Activated naive CD4-positive, alpha-beta T cell treated with anti-CD3 and anti-CD28 coated beads, Interleukin-2, amount 50 U/mL, for 24 hours (primary cell): ENCODE measurements around the gene PRR22.

Experiments used
- H3K27ac Mint-ChIP-seq: one replicate; pipeline ENCODE4 v1.8.0; 2021; ENCODE audit warnings: mild to moderate bottlenecking, mixed read lengths
- H3K27me3 Mint-ChIP-seq: one replicate; pipeline ENCODE4 v1.8.0; 2021; ENCODE audit warnings: mixed read lengths
- H3K36me3 Mint-ChIP-seq: one replicate; pipeline ENCODE4 v1.8.0; 2021; ENCODE audit warnings: mixed read lengths
- H3K4me1 Mint-ChIP-seq: one replicate; pipeline ENCODE4 v1.8.0; 2021; ENCODE audit warnings: mixed read lengths
- H3K4me3 Mint-ChIP-seq: one replicate; pipeline ENCODE4 v1.8.0; 2021; ENCODE audit warnings: mild to moderate bottlenecking, mixed read lengths
- H3K9me3 Mint-ChIP-seq: one replicate; pipeline ENCODE4 v1.8.0; 2021; ENCODE audit warnings: mixed read lengths

PRR22 gene

GRCh38 chr19:5784581-5785147 is at the start of gene PRR22:
Gene PRR22, minus strand, starts transcription at chr19:5784746. Its CDS starts 86 bp downstream, at chr19:5784660.
- H3K27ac Mint-ChIP-seq, result no peak within 1 kb of the TSS
- H3K27me3 Mint-ChIP-seq, result no peaks in the 10 kb centered on the region
- no peak within 1 kb of the TSS for H3K4me3 Mint-ChIP-seq
- no peaks in the 10 kb centered on the region for H3K9me3 Mint-ChIP-seq
- H3K4me1 Mint-ChIP-seq, result no peaks in the 10 kb centered on the region
- peaks cover 12% of the 10 kb centered on the region for H3K36me3 Mint-ChIP-seq

- no peak overlapping the region for H3K4me3 Mint-ChIP-seq
- H3K9me3 Mint-ChIP-seq, result no peaks in the 10 kb centered on the region
- H3K27ac Mint-ChIP-seq, result no peak overlapping the region
- no peaks in the 10 kb centered on the region for H3K27me3 Mint-ChIP-seq
- peaks cover 3% of the 10 kb centered on the region for H3K4me1 Mint-ChIP-seq
- no peaks in the 10 kb centered on the region for H3K36me3 Mint-ChIP-seq
These were observed 48.1 kb upstream of the PRR22 start for GRCh38 chr19:5832527-5833216.

DNA sequence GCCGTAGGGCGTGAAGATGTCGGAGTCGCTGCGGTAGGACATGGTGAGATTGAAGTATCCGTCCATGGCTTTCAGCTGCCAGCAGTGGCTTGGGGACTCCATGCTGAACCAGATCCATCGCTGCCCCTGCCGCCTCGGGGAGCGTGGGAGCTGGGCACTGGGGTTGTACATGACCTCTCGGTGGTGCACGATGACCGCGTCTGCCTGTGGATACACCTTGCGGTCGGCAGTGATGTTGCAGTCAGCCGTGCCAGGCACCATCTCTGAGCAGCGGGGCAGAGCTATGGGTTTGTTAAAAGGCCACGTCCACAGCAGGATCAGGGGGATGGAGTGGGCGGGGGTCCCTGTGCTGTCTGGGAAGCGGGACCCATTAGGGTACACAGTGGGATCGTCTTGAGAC is 47.5 kb upstream of the PRR22 start:
- Mint-ChIP-seq H3K27me3 (no peaks in the 10 kb centered on the region), H3K36me3 (no peaks in the 10 kb centered on the region), H3K4me3 (no peak overlapping the region), H3K27ac (no peak overlapping the region), H3K9me3 (no peaks in the 10 kb centered on the region), H3K4me1 (peaks cover 6% of the 10 kb centered on the region)

GRCh38 chr19:5831159-5831558 is 46.6 kb upstream of the PRR22 start:
- no peak overlapping the region for H3K4me3 Mint-ChIP-seq
- H3K27me3 Mint-ChIP-seq, result no peaks in the 10 kb centered on the region
- no peak overlapping the region for H3K27ac Mint-ChIP-seq
- no peaks in the 10 kb centered on the region for H3K36me3 Mint-ChIP-seq
- H3K9me3 Mint-ChIP-seq, result no peaks in the 10 kb centered on the region
- peaks cover 8% of the 10 kb centered on the region for H3K4me1 Mint-ChIP-seq

GRCh38 chr19:5829567-5830310 is 45.2 kb upstream of the PRR22 start:
- no peak overlapping the region for H3K27ac Mint-ChIP-seq
- H3K36me3 Mint-ChIP-seq, result no peaks in the 10 kb centered on the region
- H3K4me3 Mint-ChIP-seq, result peak overlapping the region; percentile 60
- H3K4me1 Mint-ChIP-seq, result peaks cover 8% of the 10 kb centered on the region
- no peaks in the 10 kb centered on the region for H3K27me3 Mint-ChIP-seq
- H3K9me3 Mint-ChIP-seq, result no peaks in the 10 kb centered on the region

- no peaks in the 10 kb centered on the region for H3K27me3 Mint-ChIP-seq
- H3K27ac Mint-ChIP-seq, result peak overlapping the region; percentile 99
- peak overlapping the region; percentile 98 for H3K4me3 Mint-ChIP-seq
- H3K9me3 Mint-ChIP-seq, result no peaks in the 10 kb centered on the region
- peaks cover 8% of the 10 kb centered on the region for H3K4me1 Mint-ChIP-seq
- H3K36me3 Mint-ChIP-seq, result no peaks in the 10 kb centered on the region
These were observed 44.4 kb upstream of the PRR22 start for GRCh38 chr19:5828661-5829566.

DNA sequence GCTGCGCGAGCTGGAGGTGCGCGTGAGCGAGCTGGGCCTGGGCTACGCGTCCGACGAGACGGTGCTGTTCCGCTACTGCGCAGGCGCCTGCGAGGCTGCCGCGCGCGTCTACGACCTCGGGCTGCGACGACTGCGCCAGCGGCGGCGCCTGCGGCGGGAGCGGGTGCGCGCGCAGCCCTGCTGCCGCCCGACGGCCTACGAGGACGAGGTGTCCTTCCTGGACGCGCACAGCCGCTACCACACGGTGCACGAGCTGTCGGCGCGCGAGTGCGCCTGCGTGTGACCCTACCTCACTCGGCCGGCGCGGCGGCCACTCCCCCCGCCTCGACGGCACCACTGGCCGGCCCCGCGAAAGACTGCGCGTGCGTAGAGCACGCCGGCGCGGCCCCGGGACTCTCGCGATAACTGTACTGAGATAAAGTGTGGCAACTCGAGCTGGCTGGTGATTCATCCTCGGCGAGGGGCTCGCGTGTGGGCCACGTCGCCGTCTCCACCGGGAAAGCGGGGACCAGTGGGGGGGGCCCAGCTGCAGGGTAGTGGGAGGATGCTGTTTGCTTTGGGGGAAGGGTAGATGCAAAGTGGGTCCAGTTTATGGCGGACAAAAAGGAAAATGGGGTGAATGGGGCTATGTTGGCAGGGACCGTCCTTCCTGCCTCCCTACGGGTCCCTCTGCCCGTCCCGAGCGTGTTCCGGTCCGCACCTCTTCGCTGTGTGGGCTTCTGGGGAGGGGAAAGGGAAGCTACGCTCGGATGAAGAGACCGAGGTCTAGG is 43.5 kb upstream of the PRR22 start:
- no peaks in the 10 kb centered on the region for H3K27me3 Mint-ChIP-seq
- no peaks in the 10 kb centered on the region for H3K36me3 Mint-ChIP-seq
- peaks cover 8% of the 10 kb centered on the region for H3K4me1 Mint-ChIP-seq
- H3K4me3 Mint-ChIP-seq, result peak overlapping the region; percentile 98
- peak overlapping the region; percentile 99 for H3K27ac Mint-ChIP-seq
- no peaks in the 10 kb centered on the region for H3K9me3 Mint-ChIP-seq

- Mint-ChIP-seq H3K4me3 (peak overlapping the region; percentile 80), H3K4me1 (peaks cover 8% of the 10 kb centered on the region), H3K9me3 (no peaks in the 10 kb centered on the region), H3K36me3 (no peaks in the 10 kb centered on the region), H3K27me3 (no peaks in the 10 kb centered on the region), H3K27ac (peak overlapping the region; percentile 87)
These were observed 42.9 kb upstream of the PRR22 start for GRCh38 chr19:5827342-5827890.

- no peaks in the 10 kb centered on the region for H3K27me3 Mint-ChIP-seq
- H3K4me1 Mint-ChIP-seq, result peaks cover 8% of the 10 kb centered on the region
- H3K4me3 Mint-ChIP-seq, result peak overlapping the region; percentile 80
- peak overlapping the region; percentile 87 for H3K27ac Mint-ChIP-seq
- H3K36me3 Mint-ChIP-seq, result no peaks in the 10 kb centered on the region
- H3K9me3 Mint-ChIP-seq, result no peaks in the 10 kb centered on the region
These were observed 42.2 kb upstream of the PRR22 start for GRCh38 chr19:5826531-5827341.

DNA sequence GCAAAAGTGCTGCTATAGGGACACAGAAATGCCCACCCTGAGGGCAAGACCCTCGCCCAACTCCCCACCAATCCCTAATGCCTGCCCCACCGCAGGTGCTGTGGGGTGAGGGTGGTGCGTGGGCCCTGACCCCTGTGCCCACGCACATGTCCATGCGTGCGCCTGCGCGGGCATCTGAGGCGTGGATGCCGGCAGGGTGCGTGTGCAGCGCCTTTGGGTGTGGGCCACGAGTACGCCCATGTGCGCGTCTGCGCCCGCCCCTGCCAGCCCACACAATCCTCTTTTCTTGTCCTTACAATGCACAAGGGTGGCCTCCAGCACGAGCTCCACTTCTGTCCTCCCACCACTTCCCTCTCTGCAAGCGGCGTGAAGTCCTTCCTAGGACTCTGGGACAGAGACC is 40.6 kb upstream of the PRR22 start:
- no peak overlapping the region for H3K27ac Mint-ChIP-seq
- H3K27me3 Mint-ChIP-seq, result no peaks in the 10 kb centered on the region
- peaks cover 8% of the 10 kb centered on the region for H3K4me1 Mint-ChIP-seq
- no peaks in the 10 kb centered on the region for H3K36me3 Mint-ChIP-seq
- H3K9me3 Mint-ChIP-seq, result no peaks in the 10 kb centered on the region
- no peak overlapping the region for H3K4me3 Mint-ChIP-seq

DNA sequence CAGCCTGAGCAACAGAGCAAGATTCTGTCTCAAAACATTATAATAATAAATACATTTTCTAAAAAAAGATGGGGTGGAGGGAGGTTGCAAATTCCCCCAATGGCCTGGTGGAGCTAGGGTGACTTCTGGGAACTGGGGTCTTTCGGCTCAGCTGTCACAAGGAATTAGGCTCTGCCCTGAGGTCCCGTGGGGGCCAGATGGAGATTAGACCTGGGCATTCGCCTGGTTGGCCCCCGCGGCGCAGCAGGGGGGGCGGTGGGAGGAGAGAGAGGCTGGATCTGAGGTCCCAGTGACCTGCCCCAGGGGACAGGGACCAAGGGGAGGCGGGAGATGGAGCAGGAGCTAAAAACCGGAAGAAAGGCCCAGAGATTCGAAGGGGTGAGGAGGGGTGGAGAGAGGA is 40.2 kb upstream of the PRR22 start:
- no peaks in the 10 kb centered on the region for H3K27me3 Mint-ChIP-seq
- no peaks in the 10 kb centered on the region for H3K36me3 Mint-ChIP-seq
- H3K27ac Mint-ChIP-seq, result no peak overlapping the region
- no peaks in the 10 kb centered on the region for H3K9me3 Mint-ChIP-seq
- no peak overlapping the region for H3K4me3 Mint-ChIP-seq
- H3K4me1 Mint-ChIP-seq, result peaks cover 8% of the 10 kb centered on the region

- H3K36me3 Mint-ChIP-seq, result no peaks in the 10 kb centered on the region
- no peak overlapping the region for H3K27ac Mint-ChIP-seq
- H3K4me3 Mint-ChIP-seq, result no peak overlapping the region
- peaks cover 8% of the 10 kb centered on the region for H3K4me1 Mint-ChIP-seq
- no peaks in the 10 kb centered on the region for H3K9me3 Mint-ChIP-seq
- H3K27me3 Mint-ChIP-seq, result no peaks in the 10 kb centered on the region
These were observed 39.2 kb upstream of the PRR22 start for GRCh38 chr19:5823579-5824281.

- no peak overlapping the region for H3K4me3 Mint-ChIP-seq
These were observed 37.8 kb upstream of the PRR22 start for GRCh38 chr19:5822181-5822844.

More at GRCh38 chr19:5822181-5822844, 37.8 kb upstream of the PRR22 start:
- Mint-ChIP-seq H3K9me3 (no peaks in the 10 kb centered on the region), H3K27ac (no peak overlapping the region), H3K36me3 (no peaks in the 10 kb centered on the region), H3K4me1 (peaks cover 5% of the 10 kb centered on the region), H3K27me3 (no peaks in the 10 kb centered on the region)
